Natural killer cell (primary cell): ENCODE results near the gene LARGE1. TPM values are rescaled to one million over a fixed set of nuclear protein-coding genes. Genes with fewer than 3 reads are reported as not detected.

Source experiments
- ATAC-seq, 3 donors: fragments of 150-1000 bp in 2 of 3; fragments of 200-7000 bp in 1 of 3; cut with Tn5 transposase; 1 replicate in 1 of 3; 2 replicates in 2 of 3; pipeline ENCODE4 v1.10.0; 2021; ENCODE audit warnings: mild to moderate bottlenecking in 2 of 3, moderate library complexity in 2 of 3
- DNase-seq, 2 donors: peaks; one replicate each; pipeline versions ENCODE4 v3.0.0 to v3.0.0-alpha.2; 2013 to 2021; ENCODE audit warnings: mixed read lengths in 1 of 2
- H3K27ac ChIP-seq: one replicate; pipeline ENCODE4 v1.5.1; 2013; ENCODE audit warnings: mild to moderate bottlenecking, low read length
- H3K27me3 ChIP-seq: one replicate; pipeline ENCODE4 v1.6.1; 2013; ENCODE audit warnings: low read length; ENCODE audit not compliant: control insufficient read depth, insufficient read depth
- H3K36me3 ChIP-seq: one replicate; pipeline ENCODE4 v1.6.1; 2013; ENCODE audit warnings: low read length; ENCODE audit not compliant: control insufficient read depth, insufficient read depth
- H3K4me1 ChIP-seq: one replicate; pipeline ENCODE4 v1.6.1; 2013; ENCODE audit warnings: low read length; ENCODE audit not compliant: control insufficient read depth, insufficient read depth
- H3K4me3 ChIP-seq: one replicate; pipeline ENCODE4 v1.5.1; 2013; ENCODE audit warnings: low read length
- H3K9me3 ChIP-seq: one replicate; pipeline ENCODE4 v1.6.1; 2013; ENCODE audit warnings: low read length; ENCODE audit not compliant: control insufficient read depth, insufficient read depth
- H3K27ac Mint-ChIP-seq, 2 donors: one replicate each; pipeline ENCODE4 v1.8.0; 2022; ENCODE audit warnings: mild to moderate bottlenecking in 2 of 2, mixed read lengths in 2 of 2, moderate library complexity in 1 of 2
- H3K27me3 Mint-ChIP-seq, 2 donors: one replicate each; pipeline ENCODE4 v1.8.0; 2022; ENCODE audit warnings: low read depth in 2 of 2, mixed read lengths in 2 of 2
- H3K36me3 Mint-ChIP-seq: one replicate; pipeline ENCODE4 v1.8.0; 2022; ENCODE audit warnings: mixed read lengths
- H3K4me1 Mint-ChIP-seq, 2 donors: one replicate each; pipeline ENCODE4 v1.8.0; 2022; ENCODE audit warnings: mixed read lengths in 2 of 2
- H3K4me3 Mint-ChIP-seq: one replicate; pipeline ENCODE4 v1.8.0; 2022; ENCODE audit warnings: mild to moderate bottlenecking, moderate library complexity, mixed read lengths
- H3K9me3 Mint-ChIP-seq, 2 donors: one replicate each; pipeline ENCODE4 v1.8.0; 2022; ENCODE audit warnings: mixed read lengths in 2 of 2
- CTCF ChIP-seq: fragments of 200-600 bp; IDR thresholded peaks from one replicate; pipeline ENCODE4 v1.8.0; 2022; ENCODE audit warnings: antibody characterized with exemption
- WGBS: methylation state at CpG from one replicate; pipeline ENCODE4 v1.1.7; 2013; ENCODE audit warnings: missing lambda C conversion rate; ENCODE audit not compliant: insufficient coverage; 5-methylcytosine and 5-hydroxymethylcytosine counted together
- intact Hi-C: fragments of 100-400 bp; cut with micrococcal nuclease; formaldehyde crosslinking; loops from one replicate; pipeline ENCODE4 v1.14.2; 2022
- total RNA-seq, 4 donors: library from RNA; stranded (reverse); fragments of 120-200 nt in 1 of 4; gene quantifications; one replicate each; pipeline versions ENCODE4 v1.2.3 to v1.2.4, GENCODE V29; 2013 to 2022

The LARGE1 gene
- total RNA-seq, 3 donors from 2014 or later (not counting 1 experiment from before 2014, with no cell fraction given), result 2.6 to 11.6 (median 4.1) TPM

GRCh38 chr22:33242078-33242477, 678.2 kb downstream of the LARGE1 start:
- Histone ChIP-seq H3K27ac (no peak overlapping the region), H3K4me1 (no peaks in the 10 kb centered on the region), H3K36me3 (no peaks in the 10 kb centered on the region), H3K9me3 (no peaks in the 10 kb centered on the region), H3K4me3 (no peak overlapping the region), H3K27me3 (no peaks in the 10 kb centered on the region)
- no peak for TF ChIP-seq CTCF
- intact Hi-C loops, result no loop called here
- Mint-ChIP-seq H3K27ac (no peak overlapping the region), H3K4me1 (no peaks in the 10 kb centered on the region), H3K36me3 (no peaks in the 10 kb centered on the region), H3K9me3 (peaks cover 0 to 2% of the 10 kb centered on the region in 2 donors), H3K4me3 (no peak overlapping the region), H3K27me3 (peaks cover 0 to 5% of the 10 kb centered on the region in 2 donors)
- ATAC-seq, result no peak
- DNase-seq, result no peak

- ATAC-seq, result no peak
- H3K9me3 Mint-ChIP-seq, result peaks cover 0 to 2% of the 10 kb centered on the region in 2 donors
- WGBS, result 85% methylated on average over 3 of the region's 3 CpGs
Observed at GRCh38 chr22:33240888-33241475, 679.3 kb downstream of the LARGE1 start.

GRCh38 chr22:33232071-33232470, 688.2 kb downstream of the LARGE1 start:
- no peak for TF ChIP-seq CTCF
- no peaks in the 10 kb centered on the region for H3K4me1 ChIP-seq
- H3K27me3 ChIP-seq, result no peaks in the 10 kb centered on the region
- peaks cover 17% of the 10 kb centered on the region for H3K36me3 Mint-ChIP-seq
- DNase-seq (no peak), ATAC-seq (no peak)
- no peaks in the 10 kb centered on the region for H3K36me3 ChIP-seq
- H3K27me3 Mint-ChIP-seq, result no peaks in the 10 kb centered on the region
- H3K9me3 ChIP-seq, result peaks cover 5% of the 10 kb centered on the region
- WGBS, result 89% methylated on average over 5 of the region's 5 CpGs
- no peak overlapping the region for H3K4me3 Mint-ChIP-seq
- no peak overlapping the region for H3K4me3 ChIP-seq
- H3K27ac ChIP-seq, result no peak overlapping the region
- intact Hi-C loops, result no loop called here
- H3K27ac Mint-ChIP-seq, result no peak overlapping the region
- H3K9me3 Mint-ChIP-seq, result peaks cover 6 to 17% of the 10 kb centered on the region in 2 donors
- no peaks in the 10 kb centered on the region for H3K4me1 Mint-ChIP-seq

More at GRCh38 chr22:33240888-33241475, 679.3 kb downstream of the LARGE1 start:
- Histone ChIP-seq H3K27ac (no peak overlapping the region), H3K4me3 (no peak overlapping the region), H3K4me1 (no peaks in the 10 kb centered on the region), H3K36me3 (no peaks in the 10 kb centered on the region), H3K9me3 (no peaks in the 10 kb centered on the region), H3K27me3 (no peaks in the 10 kb centered on the region)
- no peaks in the 10 kb centered on the region for H3K36me3 Mint-ChIP-seq
- intact Hi-C loops, result no loop called here
- H3K27ac Mint-ChIP-seq, result no peak overlapping the region
- no peak overlapping the region for H3K4me3 Mint-ChIP-seq
- TF ChIP-seq CTCF, result no peak
- no peaks in the 10 kb centered on the region for H3K4me1 Mint-ChIP-seq
- DNase-seq, result no peak
- H3K27me3 Mint-ChIP-seq, result peaks cover 0 to 5% of the 10 kb centered on the region in 2 donors

GRCh38 chr22:33227791-33228190, 692.5 kb downstream of the LARGE1 start:
- Mint-ChIP-seq H3K9me3 (peaks cover 8 to 14% of the 10 kb centered on the region in 2 donors), H3K36me3 (peaks cover 17% of the 10 kb centered on the region), H3K4me1 (no peaks in the 10 kb centered on the region), H3K27ac (no peak overlapping the region), H3K4me3 (no peak overlapping the region), H3K27me3 (no peaks in the 10 kb centered on the region)
- Histone ChIP-seq H3K4me1 (no peaks in the 10 kb centered on the region), H3K27ac (no peak overlapping the region), H3K36me3 (no peaks in the 10 kb centered on the region), H3K4me3 (no peak overlapping the region), H3K27me3 (no peaks in the 10 kb centered on the region), H3K9me3 (peaks cover 5% of the 10 kb centered on the region)
- ATAC-seq, result no peak
- intact Hi-C loops, result no loop called here
- TF ChIP-seq CTCF, result no peak
- no peak for DNase-seq
